ENCODE measurements around the gene LRRC1.

Gene LRRC1

GRCh38 chr6:53943395-53943794 is 148.6 kb downstream of the LRRC1 start (continued):
- TF ChIP-seq ZSCAN18 (tag by site-specific recombination; IDR thresholded peaks at IDR 0.05) (no peak), ZNF747 (tag by site-specific recombination; IDR thresholded peaks at IDR 0.05) (no peak)

- ChIA-PET CTCF (interaction anchor here (0.7 to 3.6 kb wide), 3 partner anchors 11 to 225 kb away, joined by 3 to 22 read pairs (median 11); no protein-coding TSS in a partner anchor), POLR2A (interaction anchor here (1.6 kb wide), 1 partner anchor 150 kb away, joined by 5 read pairs; the partner anchor contains the start of gene LRRC1)
- no peak for TF ChIP-seq SCRT2 (tag by site-specific recombination; IDR thresholded peaks at IDR 0.05)
- no peak for TF ChIP-seq ZBTB10 (tag by site-specific recombination; IDR thresholded peaks at IDR 0.05)
- TF ChIP-seq SP2 (tag by site-specific recombination; IDR thresholded peaks at IDR 0.05) = no peak
- TF ChIP-seq ZNF169 (tag by site-specific recombination; IDR thresholded peaks at IDR 0.05) = no peak
- TF ChIP-seq ZNF280D (tag by site-specific recombination; IDR thresholded peaks at IDR 0.05) = no peak
- TF ChIP-seq ZNF214 (tag by site-specific recombination; IDR thresholded peaks at IDR 0.05; ENCODE audit: borderline replicate concordance) = no peak
- no peak for TF ChIP-seq ZBTB8A (tag by site-specific recombination; IDR thresholded peaks at IDR 0.05)
- no peak for TF ChIP-seq PRDM4 (tag by site-specific recombination; IDR thresholded peaks at IDR 0.05)
- no peak for TF ChIP-seq ELK4 (IDR thresholded peaks at IDR 0.05; ENCODE audit: borderline replicate concordance, low read depth, low read length)
- TF ChIP-seq ZNF610 (tag by site-specific recombination; IDR thresholded peaks at IDR 0.05; ENCODE audit: borderline replicate concordance) = no peak
- TF ChIP-seq ZNF510 (tag by site-specific recombination; IDR thresholded peaks at IDR 0.05; ENCODE audit: insufficient replicate concordance) = no peak
- no peak for TF ChIP-seq ZNF341 (tag by site-specific recombination; IDR thresholded peaks at IDR 0.05; ENCODE audit: low read depth)
- TF ChIP-seq ZNF16 (tag by site-specific recombination; IDR thresholded peaks at IDR 0.05; ENCODE audit: low read depth) = no peak
- no peak for TF ChIP-seq ZNF302 (tag by site-specific recombination; IDR thresholded peaks at IDR 0.05; ENCODE audit: low read depth)
- TF ChIP-seq ZNF544 (tag by site-specific recombination; IDR thresholded peaks at IDR 0.05) = no peak
- no peak for TF ChIP-seq ZXDB (tag by site-specific recombination; IDR thresholded peaks at IDR 0.05)
- TF ChIP-seq ZNF585B (tag by site-specific recombination; IDR thresholded peaks at IDR 0.05) = no peak
- no peak for TF ChIP-seq ZNF677 (tag by site-specific recombination; IDR thresholded peaks at IDR 0.05)
- Histone ChIP-seq H3K36me3 (ENCODE audit: control insufficient read depth in 2 of 2, insufficient read depth in 1 of 2, low read length in 2 of 2) (no peaks in the 10 kb centered on the region), H3K4me1 (ENCODE audit: control insufficient read depth, insufficient read depth, low read length) (no peaks in the 10 kb centered on the region), H3K9me3 (ENCODE audit: control insufficient read depth, insufficient read depth, low read depth, low read length) (no peaks in the 10 kb centered on the region; the same call in 1 of the 2 replicates), H3K4me3 (ENCODE audit: low read depth, low read length) (no peak overlapping the region), H3K27ac (ENCODE audit: extremely low read depth, low read depth, low read length) (no peak overlapping the region)
These were observed 149.3 kb downstream of the LRRC1 start for GRCh38 chr6:53944091-53944490.

All from HEK293 (cell line).